Hematopoietic multipotent progenitor cell (in vitro differentiated cells): Measurements from ENCODE around the gene GALNT13. TPM values are rescaled to one million over a fixed set of nuclear protein-coding genes. Genes with fewer than 3 reads are reported as not detected.

Source experiments
- DNase-seq, 3 donors: peaks; one replicate each; pipeline ENCODE4 v3.0.0-alpha.2; 2011 to 2015; ENCODE audit warnings: low read depth in 2 of 3, low spot score in 2 of 3
- total RNA-seq: library from RNA; depleted of rRNA; stranded (reverse); fragments of >200 nt; gene quantifications from one replicate; pipeline ENCODE4 v1.2.3, GENCODE V29; 2012

Gene GALNT13
- total RNA-seq, 1 donor = under 0.01 TPM

DNA sequence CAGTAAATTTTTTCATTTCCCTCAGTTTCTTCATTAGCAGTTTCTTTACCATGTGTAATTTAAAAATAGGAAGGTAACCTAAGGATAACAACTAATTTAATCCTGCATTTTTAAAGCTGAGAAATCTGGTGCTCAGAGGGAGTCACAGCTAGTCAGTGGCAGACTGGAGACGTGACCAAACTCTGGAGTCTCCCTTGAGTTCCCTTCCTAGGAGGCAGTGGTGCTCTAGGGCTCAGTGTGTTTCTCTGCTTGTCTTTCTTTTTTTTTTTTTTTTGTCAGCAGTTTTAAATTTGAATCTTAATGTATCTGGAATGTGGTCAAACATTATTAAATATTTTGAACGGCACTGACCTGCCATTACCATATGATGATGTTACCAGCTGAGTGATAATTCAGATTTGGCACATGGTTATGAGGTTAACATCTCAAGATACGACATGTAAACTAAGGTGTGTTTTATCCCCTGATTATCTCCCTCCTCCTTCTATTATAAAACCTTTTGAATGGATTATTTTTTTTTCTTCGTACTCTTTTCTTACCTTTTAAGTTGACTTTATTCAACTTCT, 226.2 kb downstream of the GALNT13 start:
- DNase-seq = no peak

GRCh38 chr2:154120706-154121105, 249.0 kb downstream of the GALNT13 start:
- DNase-seq = no peak

DNA sequence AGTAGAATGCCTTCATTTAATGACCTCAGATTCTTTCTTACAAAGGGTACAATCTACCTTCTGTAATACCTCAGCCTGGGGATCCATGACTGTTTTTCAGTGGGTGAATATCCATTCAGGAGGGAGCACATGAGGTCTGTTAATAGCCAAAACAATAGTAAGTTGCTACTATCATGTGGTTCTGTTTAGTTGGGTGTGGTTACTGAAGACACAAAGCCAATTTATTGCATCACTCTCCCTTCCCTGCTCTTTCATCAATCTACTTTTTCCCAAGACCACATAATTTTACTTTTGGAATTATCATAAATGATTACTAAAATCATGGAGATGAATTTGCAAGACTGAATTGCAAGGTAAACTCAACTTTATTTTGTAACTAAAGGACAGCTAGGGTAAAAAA, 254.2 kb downstream of the GALNT13 start:
- DNase-seq = no peak

DNA sequence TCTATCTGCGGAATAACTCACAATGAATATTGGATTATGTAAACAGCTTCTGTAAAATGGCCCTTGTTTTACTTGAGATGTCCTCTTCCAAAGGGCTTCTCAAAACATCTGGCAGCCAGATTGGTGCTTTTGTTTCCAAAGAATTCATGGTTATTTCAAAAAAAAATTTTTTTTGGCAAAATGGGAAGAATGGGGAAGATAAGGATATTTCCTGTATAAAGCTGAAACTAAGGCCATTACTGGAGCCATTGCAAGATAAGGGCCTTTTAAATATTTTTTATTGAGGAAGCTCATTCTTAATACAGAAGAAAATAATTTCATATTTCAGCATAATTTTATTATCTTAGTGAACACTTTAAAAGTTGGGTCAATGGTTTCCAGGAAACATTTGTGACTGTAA, 259.1 kb downstream of the GALNT13 start:
- DNase-seq = no peak

DNA sequence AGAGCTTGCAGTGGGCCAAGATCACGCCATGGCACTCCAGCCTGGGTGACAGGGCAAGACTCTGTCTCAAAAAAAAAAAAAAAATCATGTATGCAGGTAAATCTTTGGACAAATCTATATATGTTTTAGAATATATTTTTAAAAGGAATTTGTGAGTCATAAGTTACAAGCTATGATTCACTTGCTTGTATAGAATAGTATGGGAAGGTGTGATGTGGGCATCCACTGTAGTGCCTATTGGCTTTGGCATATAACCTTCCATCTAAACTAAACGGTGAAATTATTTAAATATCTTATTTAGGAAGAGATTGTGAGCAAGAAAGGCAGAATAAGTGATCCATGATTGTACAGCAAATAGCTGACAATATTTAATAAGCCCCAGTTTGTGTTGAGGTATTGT, 261.1 kb downstream of the GALNT13 start:
- DNase-seq = no peak

GRCh38 chr2:154133823-154134222, 262.1 kb downstream of the GALNT13 start:
- no peak for DNase-seq

DNA sequence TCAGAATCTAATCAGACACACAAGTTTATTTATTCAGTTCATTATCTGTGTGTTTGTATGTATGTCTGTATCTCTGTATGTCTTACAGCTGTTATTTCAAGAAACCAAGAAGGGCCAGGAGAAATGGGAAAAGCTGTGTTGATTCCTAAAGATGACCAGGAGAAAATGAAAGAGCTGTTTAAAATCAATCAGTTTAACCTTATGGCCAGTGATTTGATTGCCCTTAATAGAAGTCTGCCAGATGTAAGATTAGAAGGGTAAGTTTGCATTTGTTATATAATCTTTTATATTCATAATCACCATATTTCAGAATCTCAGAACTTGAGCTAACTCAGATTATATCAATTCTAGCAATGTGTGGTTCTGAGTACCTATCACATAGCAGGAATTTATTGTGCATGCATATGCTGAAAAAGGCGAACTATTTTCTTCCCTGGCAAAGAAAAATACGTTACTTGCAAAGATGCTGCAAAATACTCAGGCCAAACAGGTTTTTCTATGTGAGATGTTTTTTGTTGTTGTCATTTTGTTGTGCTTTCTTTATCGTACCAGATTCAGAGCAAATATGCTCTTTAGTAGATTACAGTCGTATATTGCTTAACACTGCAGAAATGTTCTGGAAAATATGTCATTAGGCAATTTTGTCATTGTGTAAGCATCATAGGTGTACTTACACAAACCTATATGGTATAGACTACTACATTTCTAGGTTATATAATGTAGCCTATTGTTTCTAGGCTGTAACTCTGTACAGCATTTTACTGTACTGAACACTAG, 268.7 kb downstream of the GALNT13 start:
- DNase-seq = no peak

DNA sequence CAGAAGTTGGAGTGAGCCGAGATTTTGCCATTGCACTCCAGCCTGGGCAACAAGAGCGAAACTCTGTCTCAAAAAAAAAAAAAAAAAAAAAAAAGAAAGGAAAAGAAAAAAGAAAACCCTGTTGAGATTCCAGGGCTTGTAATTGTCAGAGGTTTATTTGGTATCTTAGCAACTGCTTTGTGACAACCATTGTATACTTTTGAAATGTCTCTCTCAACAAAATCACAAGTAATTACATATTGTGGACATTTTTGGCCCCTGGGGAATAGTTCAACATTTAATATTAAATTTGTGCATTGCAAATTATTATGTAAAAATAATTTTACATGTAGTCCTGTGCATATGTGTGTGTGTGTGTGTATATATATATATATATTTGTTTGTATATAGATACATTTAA, 270.8 kb downstream of the GALNT13 start:
- no peak for DNase-seq

GRCh38 chr2:154143105-154143504, 271.4 kb downstream of the GALNT13 start:
- DNase-seq = no peak

GRCh38 chr2:154158101-154158500, 286.4 kb downstream of the GALNT13 start:
- DNase-seq = no peak

DNA sequence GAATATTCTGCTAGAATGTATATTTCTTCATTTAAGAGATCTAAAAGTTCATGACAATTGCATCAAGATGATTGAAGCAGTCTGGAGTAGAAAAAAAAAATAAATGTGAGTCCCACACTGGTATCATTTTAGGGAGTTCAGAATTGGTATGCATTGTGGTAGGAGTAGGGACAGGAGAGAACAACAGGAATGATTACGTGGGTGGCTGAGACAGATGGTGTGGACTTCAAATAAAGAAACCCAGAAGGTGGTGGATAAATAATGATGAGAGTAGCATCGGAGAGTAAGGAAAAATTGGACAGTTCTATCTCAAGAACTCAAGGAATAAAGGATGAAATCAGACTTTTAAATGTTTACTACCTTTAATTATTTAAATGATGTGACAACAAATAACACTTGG, 289.6 kb downstream of the GALNT13 start:
- no peak for DNase-seq

- no peak for DNase-seq
Observed at GRCh38 chr2:154170400-154170799, 298.7 kb downstream of the GALNT13 start.

- no peak for DNase-seq
Observed at GRCh38 chr2:154173164-154173563, 301.4 kb downstream of the GALNT13 start.

GRCh38 chr2:154173919-154174318, 302.2 kb downstream of the GALNT13 start:
- DNase-seq = no peak

DNA sequence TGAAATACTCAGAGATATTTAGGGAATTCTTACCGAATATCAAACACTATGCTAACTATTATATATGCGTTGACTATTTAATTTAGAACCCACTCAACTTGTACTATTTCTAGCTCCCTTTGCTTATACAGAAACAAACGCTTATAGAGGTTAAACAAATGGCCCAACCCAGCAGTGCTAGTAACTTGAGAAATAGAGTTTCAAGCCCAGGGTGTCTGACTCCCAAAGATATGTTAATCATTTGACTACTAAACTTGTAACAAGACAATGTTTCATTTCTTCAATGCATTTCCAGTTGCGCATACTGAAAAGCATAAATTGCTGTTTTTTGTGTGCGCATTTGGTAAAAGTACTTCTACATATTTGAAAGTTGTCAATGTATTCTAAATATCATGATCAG, 310.3 kb downstream of the GALNT13 start:
- DNase-seq = no peak

DNA sequence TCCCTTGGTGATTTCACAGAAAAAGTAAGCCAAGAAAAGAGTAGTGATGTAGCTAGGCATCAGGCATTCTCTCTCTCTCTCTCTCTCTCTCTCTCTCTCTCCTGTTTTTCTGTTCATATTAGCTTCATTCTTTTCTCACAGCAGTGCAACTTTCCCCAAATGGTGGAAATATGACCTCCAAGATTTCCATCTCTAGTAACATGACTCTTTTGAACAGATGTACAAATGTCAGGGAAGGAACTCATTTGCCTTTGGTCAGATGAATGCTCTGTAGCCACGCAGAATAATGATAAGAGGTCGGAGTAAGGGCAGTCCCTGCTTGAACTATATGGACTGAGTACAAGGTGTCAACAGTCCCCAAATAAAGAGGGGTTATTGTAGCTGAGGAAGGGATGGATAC, 316.2 kb downstream of the GALNT13 start:
- no peak for DNase-seq

DNA sequence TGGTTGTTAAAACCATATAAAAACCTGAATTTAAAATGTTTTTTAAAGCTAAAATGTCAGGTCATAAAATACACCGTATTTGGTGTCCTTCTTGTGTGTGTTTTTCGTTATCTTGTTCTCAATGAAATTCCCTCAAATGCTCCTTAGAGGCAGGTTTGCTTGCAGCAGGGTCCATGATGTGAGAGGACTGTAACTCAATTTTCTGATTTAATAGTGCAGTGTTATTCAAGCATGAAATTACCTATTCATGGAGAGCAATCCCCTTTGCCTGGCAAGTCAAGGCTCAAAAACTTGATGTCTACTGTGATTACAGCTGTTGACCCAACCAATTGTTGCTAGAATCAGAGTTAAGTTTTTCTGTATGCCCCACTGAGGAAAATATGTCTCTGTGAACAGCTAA, 318.2 kb downstream of the GALNT13 start:
- no peak for DNase-seq

DNA sequence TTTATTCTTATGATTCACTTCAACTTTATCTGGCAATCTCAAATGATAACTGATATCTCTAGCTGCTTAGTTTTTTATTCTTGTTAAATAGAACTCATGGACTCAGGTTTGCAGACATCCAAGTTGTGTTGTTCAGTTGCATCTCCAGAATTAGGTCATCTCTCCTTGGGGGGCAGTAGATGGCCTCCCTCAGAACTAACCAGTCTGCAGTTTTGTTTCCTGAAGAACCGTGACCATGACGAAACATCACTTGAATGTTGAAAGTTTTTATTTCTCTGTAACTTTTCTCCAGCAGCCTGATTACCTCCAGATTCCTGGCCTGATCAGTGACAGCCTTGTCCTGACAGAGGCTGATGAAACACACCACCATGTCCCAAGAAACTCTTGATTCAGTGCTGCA, 321.5 kb downstream of the GALNT13 start:
- no peak for DNase-seq

GRCh38 chr2:154194909-154195643, 323.4 kb downstream of the GALNT13 start:
- no peak for DNase-seq

GRCh38 chr2:154195644-154196195, 324.0 kb downstream of the GALNT13 start:
- no peak for DNase-seq

DNA sequence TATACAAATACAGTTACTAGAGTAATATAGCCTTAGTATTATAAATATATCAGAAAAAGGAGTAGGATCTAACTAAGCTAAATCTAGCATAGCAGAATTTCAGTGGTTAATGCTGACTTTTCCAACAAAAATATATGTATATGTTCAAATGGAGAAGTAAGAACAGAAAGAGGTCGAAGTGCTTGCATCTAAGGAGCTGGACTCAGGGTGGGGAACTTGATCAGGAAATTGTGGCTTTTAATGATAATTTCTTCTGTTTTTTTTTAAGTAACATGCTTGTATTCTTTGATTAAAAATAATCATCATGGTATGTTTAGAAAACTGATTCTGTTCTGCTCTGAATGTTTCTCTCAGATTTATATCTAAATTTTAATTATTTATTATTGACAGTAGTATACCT, 327.1 kb downstream of the GALNT13 start:
- DNase-seq = peak in 2 of 3 donors; percentile 5 to 53

- no peak for DNase-seq
Observed at GRCh38 chr2:154203206-154203605, 331.5 kb downstream of the GALNT13 start.
